NCI-H748 treated with DMSO at 0.1 percent for 48 hours (cell line): ENCODE results near the gene SLC13A3.
"Not testable (repeated sequence)": the region's sequence is repeated elsewhere in the genome, so short reads cannot be mapped to it uniquely, and the experiment has no call there.

Experiments used
- DNase-seq: peaks from one replicate; lab custom pipeline; 2025; lab: John Stamatoyannopoulos, UW

Gene SLC13A3

GRCh38 chr20:46681032-46681854 is 30.0 kb upstream of the SLC13A3 start:
- DNase-seq = peak; percentile 43

DNA sequence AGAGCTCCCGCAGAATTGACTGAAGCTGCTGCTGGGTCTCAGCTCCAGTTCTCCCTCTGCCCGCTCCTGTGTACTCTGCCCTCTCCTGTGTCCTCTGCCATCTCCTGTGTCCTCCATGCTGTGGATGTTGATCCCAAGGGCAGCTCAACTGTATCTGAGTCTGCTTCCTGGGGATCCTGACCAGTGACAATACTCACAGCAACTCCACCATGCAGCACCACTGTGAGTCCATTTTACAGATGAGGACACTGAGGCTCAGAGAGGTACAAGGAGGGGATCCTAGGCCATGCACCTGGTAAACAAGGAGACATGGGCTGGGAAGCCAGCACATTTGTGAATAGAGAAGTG is 29.4 kb upstream of the SLC13A3 start:
- no peak for DNase-seq

- DNase-seq = no peak
Observed at GRCh38 chr20:46678516-46678915, 27.3 kb upstream of the SLC13A3 start.

- no peak for DNase-seq
Observed at GRCh38 chr20:46677608-46678007, 26.3 kb upstream of the SLC13A3 start.

- DNase-seq = not testable (repeated sequence)
Observed at GRCh38 chr20:46676649-46677316, 25.5 kb upstream of the SLC13A3 start.

DNA sequence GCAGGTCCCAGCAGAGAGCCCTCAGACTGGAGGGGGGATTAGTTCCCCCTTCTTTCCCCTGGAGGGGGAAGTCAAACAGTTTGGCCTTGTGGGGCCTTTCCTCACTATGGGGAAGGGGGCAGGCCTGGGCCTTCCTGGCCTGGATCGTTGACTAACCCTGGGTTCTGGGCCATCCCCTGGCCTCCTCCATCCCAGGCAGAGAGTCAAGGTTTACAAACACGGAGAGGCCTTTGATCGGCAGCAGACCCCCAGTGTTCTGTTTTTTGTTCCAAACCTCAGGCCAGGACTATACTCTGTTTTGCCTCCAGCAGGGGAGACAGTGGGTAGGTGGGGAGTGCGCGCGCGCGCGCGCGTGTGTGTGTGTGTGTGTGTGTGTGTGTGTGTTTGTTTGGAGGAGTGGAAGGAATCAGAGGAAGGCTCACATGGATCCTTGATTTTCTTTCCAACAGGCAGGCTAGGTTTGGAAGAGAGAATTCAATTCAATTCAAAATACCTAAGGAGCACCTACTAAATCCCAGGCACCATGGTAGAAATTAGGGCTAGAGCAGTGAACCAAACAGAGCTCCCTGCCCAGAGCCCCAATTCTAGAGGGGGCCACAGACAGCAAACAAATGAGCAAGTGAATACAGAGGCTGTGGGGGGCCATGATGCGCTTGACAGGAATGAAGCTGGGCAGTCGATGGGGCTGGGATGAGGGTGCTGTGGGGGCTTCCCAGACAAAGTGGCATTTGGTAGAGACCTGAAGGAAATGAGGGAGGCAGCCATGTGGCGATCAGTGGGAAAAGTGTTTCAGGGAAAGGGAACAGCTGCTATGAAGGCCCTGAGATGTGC is 23.2 kb upstream of the SLC13A3 start:
- no peak for DNase-seq

DNA sequence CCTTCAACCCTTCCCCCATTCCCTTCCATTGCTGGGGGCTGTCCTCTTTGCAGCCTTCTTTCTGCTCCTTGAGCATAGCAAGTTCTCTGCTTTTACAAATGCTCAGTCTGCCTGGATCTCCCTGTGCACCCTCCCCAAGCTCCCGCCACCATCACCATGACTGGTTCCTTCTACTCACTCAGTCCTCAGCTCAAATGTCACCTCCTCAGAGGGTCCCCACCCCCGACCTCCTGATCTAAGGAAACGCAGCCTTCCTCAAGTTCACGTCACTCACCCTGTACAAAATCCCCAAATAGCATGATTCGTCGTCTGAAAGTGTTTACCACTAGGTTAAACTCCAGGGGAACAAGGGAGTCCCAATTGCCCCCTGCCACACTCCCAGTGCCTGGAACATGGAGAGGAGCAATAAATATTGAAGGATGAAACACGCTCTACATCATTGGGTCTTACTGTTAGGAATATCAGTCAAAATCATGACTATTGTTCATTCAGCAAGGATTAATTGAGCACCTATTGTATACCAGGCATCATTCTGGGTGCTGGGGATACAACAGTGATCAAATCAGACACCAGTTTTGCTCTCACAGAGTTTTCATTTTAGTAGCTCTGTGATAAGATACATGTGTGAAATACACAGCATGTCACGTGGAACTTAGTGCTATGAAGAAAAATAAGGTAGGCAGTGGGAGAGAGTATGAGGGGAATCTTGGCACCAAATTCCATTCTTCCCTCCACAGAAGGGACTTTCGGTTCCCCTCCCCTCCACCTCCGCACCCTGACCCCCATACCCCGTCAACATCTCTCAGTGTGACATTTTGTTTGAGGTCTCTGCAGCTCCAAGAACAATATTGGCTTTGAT is 22.4 kb upstream of the SLC13A3 start:
- no peak for DNase-seq

DNA sequence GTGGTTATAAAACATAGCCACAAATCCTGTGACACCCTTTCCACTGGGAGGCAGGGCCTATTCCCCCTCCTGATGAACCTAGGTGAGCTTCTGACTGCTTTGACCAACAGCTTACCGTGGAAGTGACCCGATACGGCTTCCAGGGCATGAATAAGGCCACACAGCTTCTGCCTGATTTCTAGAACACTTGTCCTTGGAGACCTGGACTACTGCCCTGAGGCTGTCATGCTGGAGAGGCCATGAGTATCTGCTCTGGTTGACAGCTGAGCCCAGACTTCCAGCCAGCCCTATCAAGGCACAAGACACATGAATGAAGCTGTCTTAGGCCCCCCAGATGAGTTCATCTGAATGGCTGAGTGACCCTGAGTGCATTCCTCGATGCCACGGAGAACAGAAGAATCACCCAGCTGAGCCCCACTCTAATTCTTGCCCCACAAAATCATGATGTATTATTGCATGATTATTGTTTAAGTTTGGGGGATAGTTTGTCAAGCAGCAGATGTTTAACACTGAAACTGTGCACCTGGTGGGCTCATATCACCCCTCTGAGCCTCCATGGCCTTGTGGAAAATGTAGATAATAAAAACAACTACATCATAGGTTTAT is 21.4 kb upstream of the SLC13A3 start:
- no peak for DNase-seq

DNA sequence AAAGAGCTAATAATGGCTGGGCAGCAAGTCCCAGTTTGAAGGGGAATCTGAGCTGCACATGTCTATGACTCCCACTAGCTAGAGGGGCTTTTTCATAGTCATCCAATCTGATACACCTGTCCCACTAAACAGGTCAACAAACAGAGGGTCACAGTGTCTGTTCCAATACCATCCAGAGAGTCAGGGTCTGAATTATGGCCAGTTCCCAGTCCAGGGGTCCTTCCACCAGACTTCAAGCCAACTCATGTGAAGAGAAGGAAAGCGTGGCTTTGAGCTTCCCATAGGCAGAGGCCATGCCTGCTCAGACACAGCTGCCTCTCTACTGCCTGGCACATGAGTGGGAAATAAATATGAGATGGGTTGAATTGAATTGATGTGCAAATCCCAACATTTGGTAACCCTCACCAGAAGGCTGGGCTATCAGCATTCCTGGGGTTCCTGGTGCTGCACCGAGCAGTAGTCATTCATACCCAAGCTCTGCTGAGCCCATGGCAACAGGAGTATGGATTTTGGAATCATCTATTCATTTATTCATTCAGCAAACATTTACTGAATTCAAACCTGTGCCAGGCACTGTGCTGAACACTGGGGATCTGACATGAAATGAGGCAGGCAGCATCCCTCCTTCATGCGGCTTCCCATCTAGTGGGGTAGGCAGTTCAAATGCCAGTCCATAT is 20.7 kb upstream of the SLC13A3 start:
- DNase-seq = no peak

GRCh38 chr20:46670585-46671584 is 19.6 kb upstream of the SLC13A3 start:
- DNase-seq = no peak

DNA sequence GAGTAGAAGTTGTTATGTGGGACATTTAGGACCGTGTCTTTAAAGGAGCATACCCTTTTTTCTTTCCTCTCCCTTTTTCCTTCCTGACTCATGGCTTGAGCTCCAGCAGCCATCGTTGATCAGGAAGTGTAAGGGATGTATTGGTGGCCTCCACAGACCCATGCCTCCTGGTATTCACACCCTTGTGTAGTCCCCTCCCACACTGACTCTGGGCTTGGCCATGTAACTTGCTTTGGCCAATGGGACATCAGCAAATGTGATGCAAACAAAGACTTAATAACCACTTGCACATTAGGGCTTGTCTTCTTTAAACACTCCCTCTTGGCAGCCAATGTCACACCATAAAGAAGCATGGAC is 18.9 kb upstream of the SLC13A3 start:
- no peak for DNase-seq

DNA sequence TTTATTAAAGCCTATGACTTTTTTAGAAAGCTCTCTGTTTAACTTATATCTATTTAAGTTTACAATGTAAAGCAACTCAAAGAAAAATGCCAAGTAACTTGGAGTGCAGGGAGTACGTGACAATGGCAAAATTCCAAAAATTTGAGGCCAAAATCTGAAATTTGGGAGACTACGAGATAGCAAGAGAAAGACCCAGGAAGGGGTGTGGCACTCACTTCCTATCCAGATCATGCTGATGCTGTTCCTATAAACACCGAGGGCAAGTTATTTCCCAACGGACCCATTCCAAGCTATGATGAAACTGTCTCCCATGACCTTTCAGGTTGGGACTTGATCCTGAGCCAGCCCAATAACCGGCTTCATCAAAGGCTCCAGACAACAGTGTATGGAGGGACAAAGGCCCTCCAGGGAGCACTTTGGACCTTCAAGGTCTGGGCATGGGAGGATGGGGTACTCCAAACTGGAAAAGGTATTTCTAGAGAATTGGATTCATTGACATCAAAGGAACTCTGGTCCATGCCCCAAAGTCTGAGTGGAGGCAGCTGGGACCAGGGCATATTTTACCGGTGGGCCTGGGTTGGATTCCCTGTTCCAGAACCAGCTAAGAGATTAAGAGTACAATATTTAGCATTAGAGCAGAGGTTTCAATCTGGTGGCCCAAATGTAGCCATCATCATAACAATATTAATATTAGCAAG is 15.7 kb upstream of the SLC13A3 start:
- DNase-seq = no peak

GRCh38 chr20:46666306-46666705 is 15.0 kb upstream of the SLC13A3 start:
- DNase-seq = no peak

GRCh38 chr20:46665602-46666001 is 14.3 kb upstream of the SLC13A3 start:
- no peak for DNase-seq

GRCh38 chr20:46663531-46663930 is 12.3 kb upstream of the SLC13A3 start:
- DNase-seq = no peak

GRCh38 chr20:46661659-46662058 is 10.4 kb upstream of the SLC13A3 start:
- no peak for DNase-seq

GRCh38 chr20:46660487-46660886 is 9.2 kb upstream of the SLC13A3 start:
- DNase-seq = no peak

- DNase-seq = no peak
Observed at GRCh38 chr20:46657618-46658017, 6.4 kb upstream of the SLC13A3 start.

DNA sequence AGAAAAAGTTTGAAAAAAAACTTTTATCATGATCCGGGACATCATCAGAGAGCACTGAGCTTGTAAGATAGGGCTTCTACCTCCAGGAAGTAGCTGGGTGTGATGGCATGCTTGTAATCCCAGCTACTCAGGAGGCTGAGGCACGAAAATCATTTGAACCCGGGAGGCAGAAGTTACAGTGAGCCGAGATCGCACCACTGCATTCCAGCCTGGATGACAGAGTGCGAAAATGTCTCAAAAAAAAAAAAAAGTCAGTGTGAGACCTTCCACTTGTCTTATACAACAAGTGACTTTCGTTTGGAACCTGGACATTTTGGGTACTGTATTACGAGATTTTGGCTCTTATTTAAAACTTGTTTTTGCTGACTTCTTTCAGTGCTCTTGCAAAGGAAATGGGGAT is 5.9 kb upstream of the SLC13A3 start:
- no peak for DNase-seq
